Right cardiac atrium (tissue), 5 donors: Measurements from ENCODE around the gene SLC37A4. TPM values are rescaled to one million over a fixed set of nuclear protein-coding genes. Genes with fewer than 3 reads are reported as not detected.

Source experiments
- ATAC-seq, 2 donors: fragments of 200-7000 bp; cut with Tn5 transposase; one replicate each; pipeline versions ENCODE4 v1.8.0 to v1.9.1; 2020; ENCODE audit warnings: moderate library complexity in 2 of 2, mild to moderate bottlenecking in 1 of 2
- DNase-seq, 3 donors: peaks; one replicate each; pipeline ENCODE4 v3.0.0-alpha.2; 2020
- H3K27ac ChIP-seq: one replicate; pipeline ENCODE4 v1.5.1; 2013; ENCODE audit warnings: mild to moderate bottlenecking, low read length, control low read depth, moderate library complexity
- H3K27me3 ChIP-seq: one replicate; pipeline ENCODE4 v1.6.1; 2013; ENCODE audit not compliant: control insufficient read depth, insufficient read depth
- H3K4me1 ChIP-seq: one replicate; pipeline ENCODE4 v1.6.1; 2013; ENCODE audit warnings: low read length; ENCODE audit not compliant: control insufficient read depth, insufficient read depth
- H3K4me3 ChIP-seq: one replicate; pipeline ENCODE4 v1.5.1; 2013; ENCODE audit warnings: low read length, control low read depth
- H3K9me3 ChIP-seq: one replicate; pipeline ENCODE4 v1.6.1; 2013; ENCODE audit warnings: low read length; ENCODE audit not compliant: control insufficient read depth
- WGBS: extraction: QIAGEN DNeasy Blood & Tissue Kit; methylation state at CpG from one replicate; pipeline ENCODE4 v1.1.7; 2013; 5-methylcytosine and 5-hydroxymethylcytosine counted together
- intact Hi-C, 4 donors: fragments of 100-400 bp; cut with DNase I; formaldehyde crosslinking; loops; one replicate each; pipeline versions ENCODE4 v1.11.0 to v1.14.0; 2022 to 2023
- polyA plus RNA-seq: library from polyadenylated mRNA; stranded (reverse); fragments of 200-250 nt; gene quantifications from one replicate; pipeline ENCODE4 v1.2.3, GENCODE V29; 2013
- total RNA-seq, 4 donors: library from RNA; stranded (reverse); fragmentation: NEBNext Ultra II Directional; extraction: Animal tissue kit (Norgen Biotek cat#: 25700); gene quantifications; one replicate each; pipeline ENCODE4 v1.2.1, GENCODE V29; 2021
- donor health status: healthy with polysubstance abuse.
- donor health status: DM: no; HTN: yes; CAD: no.
- donor health status: DM: no; HTN: no; CAD: no.
- donor health status: DM: no; HTN: yes; CAD: no; lungs with severe emphysema.
- donor health status: DM: yes; HTN: yes; CAD: no.

Gene SLC37A4
- total and polyA plus RNA-seq, 5 donors: 7.1 to 8.6 (median 7.5) TPM

GRCh38 chr11:119016216-119017009 lies 14.3 kb downstream of the SLC37A4 start:
- Histone ChIP-seq H3K4me3 (no peak overlapping the region), H3K9me3 (no peaks in the 10 kb centered on the region), H3K27ac (no peak overlapping the region), H3K27me3 (no peaks in the 10 kb centered on the region), H3K4me1 (peaks cover 5% of the 10 kb centered on the region)
- no peak for DNase-seq
- 74% methylated on average over 14 of the region's 14 CpGs for WGBS
- no peak for ATAC-seq
- intact Hi-C loops: no loop called here

GRCh38 chr11:119015054-119015611 lies 15.5 kb downstream of the SLC37A4 start:
- peaks cover 5% of the 10 kb centered on the region for H3K4me1 ChIP-seq
- no peak for DNase-seq
- H3K27me3 ChIP-seq: no peaks in the 10 kb centered on the region
- intact Hi-C loops: no loop called here
- ATAC-seq: no peak
- H3K4me3 ChIP-seq: no peak overlapping the region
- WGBS: 66% methylated on average over 8 of the region's 8 CpGs
- no peak overlapping the region for H3K27ac ChIP-seq
- H3K9me3 ChIP-seq: no peaks in the 10 kb centered on the region

GRCh38 chr11:119014209-119014924 lies 16.3 kb downstream of the SLC37A4 start:
- no peak overlapping the region for H3K4me3 ChIP-seq
- H3K4me1 ChIP-seq: peaks cover 3% of the 10 kb centered on the region
- no peaks in the 10 kb centered on the region for H3K27me3 ChIP-seq
- intact Hi-C loops: no loop called here
- H3K9me3 ChIP-seq: no peaks in the 10 kb centered on the region
- ATAC-seq (no peak), DNase-seq (no peak)
- no peak overlapping the region for H3K27ac ChIP-seq
- WGBS: 94% methylated on average over 17 of the region's 17 CpGs

GRCh38 chr11:119012629-119013170 lies 18.0 kb downstream of the SLC37A4 start:
- Histone ChIP-seq H3K27me3 (no peaks in the 10 kb centered on the region), H3K27ac (no peak overlapping the region), H3K4me3 (no peak overlapping the region), H3K9me3 (no peaks in the 10 kb centered on the region), H3K4me1 (peaks cover 3% of the 10 kb centered on the region)
- intact Hi-C loops: no loop called here
- 81% methylated on average over 3 of the region's 3 CpGs for WGBS
- no peak for DNase-seq
- no peak for ATAC-seq

- no peak for ATAC-seq
- intact Hi-C loops: no loop called here
These were observed 19.1 kb downstream of the SLC37A4 start for GRCh38 chr11:119011476-119012053.

GRCh38 chr11:119006656-119007055 lies 24.0 kb downstream of the SLC37A4 start:
- H3K27me3 ChIP-seq: no peaks in the 10 kb centered on the region
- H3K9me3 ChIP-seq: no peaks in the 10 kb centered on the region
- DNase-seq (no peak), ATAC-seq (no peak)
- H3K4me1 ChIP-seq: peaks cover 1% of the 10 kb centered on the region
- intact Hi-C loops: no loop called here
- no peak overlapping the region for H3K27ac ChIP-seq
- no peak overlapping the region for H3K4me3 ChIP-seq
- 85% methylated on average over 4 of the region's 4 CpGs for WGBS

More at GRCh38 chr11:119011476-119012053, 19.1 kb downstream of the SLC37A4 start:
- DNase-seq: no peak
- Histone ChIP-seq H3K27me3 (no peaks in the 10 kb centered on the region), H3K4me1 (peaks cover 3% of the 10 kb centered on the region), H3K27ac (no peak overlapping the region), H3K4me3 (no peak overlapping the region), H3K9me3 (no peaks in the 10 kb centered on the region)
- 88% methylated on average over 6 of the region's 6 CpGs for WGBS

- H3K27ac ChIP-seq: no peak overlapping the region
- no peaks in the 10 kb centered on the region for H3K27me3 ChIP-seq
- WGBS: 65% methylated on average over 1 of the region's 1 CpG
- DNase-seq (no peak), ATAC-seq (no peak)
- H3K9me3 ChIP-seq: no peaks in the 10 kb centered on the region
- H3K4me3 ChIP-seq: no peak overlapping the region
- intact Hi-C loops: no loop called here
- H3K4me1 ChIP-seq: no peaks in the 10 kb centered on the region
These were observed 29.8 kb downstream of the SLC37A4 start for GRCh38 chr11:119000906-119001305.

GRCh38 chr11:118998822-118999221 lies 31.9 kb downstream of the SLC37A4 start:
- no peak for DNase-seq
- ATAC-seq: no peak
- H3K27me3 ChIP-seq: no peaks in the 10 kb centered on the region
- intact Hi-C loops: no loop called here
- WGBS: 58% methylated on average over 6 of the region's 6 CpGs
- H3K27ac ChIP-seq: peak overlapping the region; percentile 90
- no peaks in the 10 kb centered on the region for H3K9me3 ChIP-seq
- H3K4me1 ChIP-seq: no peaks in the 10 kb centered on the region
- peak overlapping the region; percentile 83 for H3K4me3 ChIP-seq

GRCh38 chr11:118998388-118998717 lies 32.3 kb downstream of the SLC37A4 start:
- Histone ChIP-seq H3K9me3 (no peaks in the 10 kb centered on the region), H3K4me1 (no peaks in the 10 kb centered on the region), H3K27ac (peak overlapping the region; percentile 90), H3K4me3 (peak overlapping the region; percentile 83), H3K27me3 (no peaks in the 10 kb centered on the region)
- DNase-seq (no peak), ATAC-seq (no peak)
- intact Hi-C loops: no loop called here
- WGBS: 3% methylated on average over 19 of the region's 19 CpGs

- H3K4me1 ChIP-seq: no peaks in the 10 kb centered on the region
- peak within 1 kb of the TSS; percentile 83 for H3K4me3 ChIP-seq
- no peaks in the 10 kb centered on the region for H3K27me3 ChIP-seq
- peak within 1 kb of the TSS; percentile 90 for H3K27ac ChIP-seq
- H3K9me3 ChIP-seq: no peaks in the 10 kb centered on the region
- ATAC-seq (peak; percentile 99 to 100), DNase-seq (peak; percentile 96 to 99 (median 98))
- intact Hi-C loops: no loop called here
- WGBS: under 1% methylated on average over 54 of the region's 54 CpGs
These were observed 32.9 kb downstream of the SLC37A4 start, which contains the start of gene CENATAC for GRCh38 chr11:118997627-118998387. Gene CENATAC (plus strand): TSS chr11:118998138. CDS start chr11:118998198, 60 bp downstream.
